GM12873 (cell line): ENCODE results near the gene IL4I1.

Source experiments
- TF ChIP-seq, protein P1 (sequence below): IDR thresholded peaks from 2 replicates; pipeline ENCODE4 v1.5.1; 2012; ENCODE audit warnings: low read depth, mild to moderate bottlenecking, moderate library complexity, low read length, control low read depth; ENCODE audit not compliant: insufficient read depth; ENCODE audit errors: missing control alignments

The IL4I1 gene

DNA sequence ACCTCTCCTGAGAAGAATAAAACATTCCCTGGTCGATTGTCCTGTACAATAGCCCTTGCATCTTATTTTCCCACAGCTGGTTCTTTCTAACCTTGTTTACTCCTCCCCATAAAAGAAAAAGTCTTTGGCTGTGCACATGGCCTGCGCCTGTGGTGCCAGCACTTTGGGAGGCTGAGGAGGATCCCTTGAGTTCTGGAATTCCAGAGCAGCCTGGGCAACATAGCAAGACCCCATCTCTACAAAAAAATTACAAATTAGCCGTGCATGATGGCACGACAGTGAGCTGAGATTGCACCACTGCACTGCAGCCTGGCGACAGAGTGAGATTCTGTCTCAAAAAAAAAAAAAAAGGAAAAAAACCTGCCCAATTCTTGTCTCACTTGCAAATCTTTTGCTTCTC, 39.9 kb upstream of the IL4I1 start:
- TF ChIP-seq, protein P1, sequence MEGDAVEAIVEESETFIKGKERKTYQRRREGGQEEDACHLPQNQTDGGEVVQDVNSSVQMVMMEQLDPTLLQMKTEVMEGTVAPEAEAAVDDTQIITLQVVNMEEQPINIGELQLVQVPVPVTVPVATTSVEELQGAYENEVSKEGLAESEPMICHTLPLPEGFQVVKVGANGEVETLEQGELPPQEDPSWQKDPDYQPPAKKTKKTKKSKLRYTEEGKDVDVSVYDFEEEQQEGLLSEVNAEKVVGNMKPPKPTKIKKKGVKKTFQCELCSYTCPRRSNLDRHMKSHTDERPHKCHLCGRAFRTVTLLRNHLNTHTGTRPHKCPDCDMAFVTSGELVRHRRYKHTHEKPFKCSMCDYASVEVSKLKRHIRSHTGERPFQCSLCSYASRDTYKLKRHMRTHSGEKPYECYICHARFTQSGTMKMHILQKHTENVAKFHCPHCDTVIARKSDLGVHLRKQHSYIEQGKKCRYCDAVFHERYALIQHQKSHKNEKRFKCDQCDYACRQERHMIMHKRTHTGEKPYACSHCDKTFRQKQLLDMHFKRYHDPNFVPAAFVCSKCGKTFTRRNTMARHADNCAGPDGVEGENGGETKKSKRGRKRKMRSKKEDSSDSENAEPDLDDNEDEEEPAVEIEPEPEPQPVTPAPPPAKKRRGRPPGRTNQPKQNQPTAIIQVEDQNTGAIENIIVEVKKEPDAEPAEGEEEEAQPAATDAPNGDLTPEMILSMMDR, result no peak

DNA sequence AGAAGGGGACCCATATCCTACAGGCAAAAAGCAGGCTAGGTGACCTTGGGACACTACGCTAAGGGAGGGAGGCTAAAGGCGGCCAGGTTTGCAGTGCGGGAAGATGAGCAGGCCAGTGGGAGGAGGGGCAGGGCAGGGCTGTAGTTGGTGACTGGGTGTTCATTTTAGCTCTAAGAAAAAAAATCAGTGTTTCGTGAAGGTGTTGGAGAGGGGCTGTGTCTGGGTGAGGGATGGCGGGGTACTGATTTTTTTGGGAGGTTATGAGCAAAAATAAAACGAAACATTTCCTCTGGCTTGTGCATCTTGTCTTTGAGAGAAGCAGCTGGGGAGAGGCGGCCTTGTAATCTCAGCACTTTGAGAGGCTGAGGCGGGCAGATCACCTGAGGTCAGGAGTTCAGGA, 37.0 kb upstream of the IL4I1 start:
- TF ChIP-seq, protein P1, result no peak

DNA sequence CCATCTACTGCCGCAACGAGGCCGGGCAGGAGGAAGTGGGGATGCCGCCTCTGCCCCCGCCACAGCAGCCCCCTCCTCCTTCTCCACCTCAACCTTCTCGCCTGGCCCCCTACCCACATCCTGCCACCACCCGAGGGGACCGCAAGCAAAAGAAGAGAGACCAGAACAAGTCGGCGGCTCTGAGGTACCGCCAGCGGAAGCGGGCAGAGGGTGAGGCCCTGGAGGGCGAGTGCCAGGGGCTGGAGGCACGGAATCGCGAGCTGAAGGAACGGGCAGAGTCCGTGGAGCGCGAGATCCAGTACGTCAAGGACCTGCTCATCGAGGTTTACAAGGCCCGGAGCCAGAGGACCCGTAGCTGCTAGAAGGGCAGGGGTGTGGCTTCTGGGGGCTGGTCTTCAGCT, 36.0 kb upstream of the IL4I1 start:
- TF ChIP-seq, protein P1, result no peak

DNA sequence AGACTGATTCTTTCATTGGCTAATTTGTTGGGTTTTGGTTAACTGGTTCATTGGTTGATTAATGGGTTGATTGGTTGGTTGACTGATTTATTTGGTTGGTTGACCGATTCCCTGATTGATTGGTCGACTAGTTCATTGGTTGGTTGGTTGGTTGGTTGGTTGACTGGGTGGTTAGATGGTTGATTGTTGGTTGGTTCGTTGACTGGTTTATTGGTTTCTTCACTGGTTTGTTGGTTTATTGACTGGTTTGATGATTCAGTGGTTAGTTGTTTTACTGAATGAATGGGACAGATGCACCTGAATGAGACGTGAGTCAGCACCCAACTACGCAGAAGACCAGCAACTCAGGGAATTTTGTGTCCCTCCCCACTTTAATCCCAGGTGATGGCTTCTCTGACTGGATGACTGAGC, 35.4 kb upstream of the IL4I1 start:
- TF ChIP-seq, protein P1, result no peak

DNA sequence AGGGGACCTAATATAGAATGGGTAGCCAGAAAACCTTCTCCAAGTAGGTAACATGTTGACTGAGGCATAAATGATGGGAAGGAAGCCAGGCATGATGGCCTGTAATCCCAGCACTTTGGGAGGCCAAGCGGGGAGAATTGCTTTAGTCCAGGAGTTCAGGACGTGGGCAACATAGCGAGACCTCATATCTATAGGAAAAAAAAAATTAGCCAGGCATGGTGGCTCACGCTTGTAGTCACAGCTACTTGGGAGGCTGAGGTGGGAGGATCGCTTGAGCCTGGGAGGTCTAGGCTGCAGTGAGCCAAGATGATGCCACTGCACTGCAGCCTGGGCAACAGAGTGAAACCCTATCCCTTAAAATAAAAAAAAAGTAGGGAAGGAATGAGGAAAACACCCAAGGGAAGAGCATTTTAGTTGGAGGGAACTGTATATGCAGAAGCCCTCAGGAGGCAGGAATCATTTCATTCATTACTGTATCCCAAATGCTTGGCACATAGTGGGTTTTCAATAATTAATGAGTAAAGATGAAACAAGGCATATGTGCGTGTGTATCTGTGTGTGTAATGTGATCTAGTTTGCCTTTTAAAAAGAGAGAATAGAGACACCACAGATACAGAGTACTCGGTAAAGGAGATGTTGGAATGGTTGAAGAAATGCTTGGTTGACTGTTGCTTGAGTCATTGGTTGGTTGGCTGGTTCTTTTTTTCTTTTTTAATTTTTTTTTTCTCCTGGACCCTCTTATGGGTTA, 34.8 kb upstream of the IL4I1 start:
- TF ChIP-seq, protein P1, result no peak

DNA sequence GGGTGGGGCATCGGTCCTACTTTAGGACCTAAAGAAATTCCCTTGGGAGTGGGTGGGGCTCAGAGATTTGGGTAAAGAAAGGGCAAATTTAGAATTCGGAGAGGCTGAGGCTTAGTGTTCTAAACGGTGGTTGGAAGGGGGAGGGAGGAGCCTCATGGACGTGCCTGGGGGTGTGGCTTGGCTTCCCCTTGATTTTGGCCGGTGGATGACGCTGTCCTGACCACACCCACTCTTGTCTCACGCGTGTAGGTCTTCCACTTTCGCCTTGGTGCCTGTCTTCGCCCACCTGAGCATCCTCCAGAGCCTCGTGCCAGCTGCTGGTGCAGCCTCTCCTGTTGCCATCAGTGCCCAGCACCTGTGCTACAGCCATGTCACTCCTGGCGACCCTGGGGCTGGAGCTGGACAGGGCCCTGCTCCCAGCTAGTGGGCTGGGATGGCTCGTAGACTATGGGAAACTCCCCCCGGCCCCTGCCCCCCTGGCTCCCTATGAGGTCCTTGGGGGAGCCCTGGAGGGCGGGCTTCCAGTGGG, 33.9 kb upstream of the IL4I1 start:
- TF ChIP-seq, protein P1, result no peak

DNA sequence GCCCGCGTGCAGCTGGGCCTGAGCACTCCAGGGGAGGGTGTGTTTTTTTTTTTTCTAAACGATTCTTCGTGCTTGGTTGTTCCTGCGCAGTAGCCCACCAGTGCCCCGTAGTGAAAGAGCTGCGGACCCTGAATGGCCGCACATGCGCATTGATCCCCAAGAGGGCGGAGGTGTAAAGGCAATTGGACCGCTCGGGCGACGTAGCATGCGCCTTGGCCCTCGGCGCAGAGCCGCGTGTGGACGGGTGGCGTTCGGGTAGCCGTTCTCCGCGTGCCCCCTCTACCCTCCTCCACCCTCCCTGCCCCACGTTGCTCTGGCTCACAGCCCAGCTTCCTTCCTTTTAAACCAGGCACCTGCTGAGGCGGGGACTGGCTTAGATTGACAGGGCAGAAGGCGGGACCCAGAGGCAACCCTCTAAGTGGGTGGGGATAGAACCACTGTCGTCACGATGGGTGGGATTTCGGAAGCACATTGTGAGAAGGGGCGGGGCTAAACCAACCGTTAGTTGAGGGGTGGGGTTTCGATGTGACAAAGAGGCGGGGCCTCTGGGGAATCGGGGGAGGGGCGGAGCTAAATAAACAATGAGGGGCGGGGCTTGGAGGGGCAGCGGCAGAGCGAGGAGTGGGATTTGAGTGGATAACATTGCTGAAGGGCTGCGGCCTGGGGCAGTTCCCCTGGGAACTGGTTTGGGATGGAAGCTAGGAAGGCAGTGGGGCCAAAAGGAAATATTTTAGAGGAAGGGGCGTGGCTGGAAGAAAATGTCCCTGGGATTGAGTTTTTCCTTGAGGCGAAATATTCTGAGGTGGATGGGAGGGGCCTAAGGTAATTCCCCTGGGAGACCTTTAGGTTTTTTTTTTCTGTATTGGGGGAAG, 33.2 kb upstream of the IL4I1 start:
- TF ChIP-seq, protein P1, result no peak
